Natural killer cell (primary cell): ENCODE data around the gene P2RX1. TPM values are rescaled to one million over a fixed set of nuclear protein-coding genes. Genes with fewer than 3 reads are reported as not detected.

ENCODE experiments used
- ATAC-seq, 3 donors: fragments of 150-1000 bp in 2 of 3; fragments of 200-7000 bp in 1 of 3; cut with Tn5 transposase; 1 replicate in 1 of 3; 2 replicates in 2 of 3; pipeline ENCODE4 v1.10.0; 2021; ENCODE audit warnings: mild to moderate bottlenecking in 2 of 3, moderate library complexity in 2 of 3
- DNase-seq, 2 donors: peaks; one replicate each; pipeline versions ENCODE4 v3.0.0 to v3.0.0-alpha.2; 2013 to 2021; ENCODE audit warnings: mixed read lengths in 1 of 2
- H3K27ac ChIP-seq: one replicate; pipeline ENCODE4 v1.5.1; 2013; ENCODE audit warnings: mild to moderate bottlenecking, low read length
- H3K27me3 ChIP-seq: one replicate; pipeline ENCODE4 v1.6.1; 2013; ENCODE audit warnings: low read length; ENCODE audit not compliant: control insufficient read depth, insufficient read depth
- H3K36me3 ChIP-seq: one replicate; pipeline ENCODE4 v1.6.1; 2013; ENCODE audit warnings: low read length; ENCODE audit not compliant: control insufficient read depth, insufficient read depth
- H3K4me1 ChIP-seq: one replicate; pipeline ENCODE4 v1.6.1; 2013; ENCODE audit warnings: low read length; ENCODE audit not compliant: control insufficient read depth, insufficient read depth
- H3K4me3 ChIP-seq: one replicate; pipeline ENCODE4 v1.5.1; 2013; ENCODE audit warnings: low read length
- H3K9me3 ChIP-seq: one replicate; pipeline ENCODE4 v1.6.1; 2013; ENCODE audit warnings: low read length; ENCODE audit not compliant: control insufficient read depth, insufficient read depth
- H3K27ac Mint-ChIP-seq, 2 donors: one replicate each; pipeline ENCODE4 v1.8.0; 2022; ENCODE audit warnings: mild to moderate bottlenecking in 2 of 2, mixed read lengths in 2 of 2, moderate library complexity in 1 of 2
- H3K27me3 Mint-ChIP-seq, 2 donors: one replicate each; pipeline ENCODE4 v1.8.0; 2022; ENCODE audit warnings: low read depth in 2 of 2, mixed read lengths in 2 of 2
- H3K36me3 Mint-ChIP-seq: one replicate; pipeline ENCODE4 v1.8.0; 2022; ENCODE audit warnings: mixed read lengths
- H3K4me1 Mint-ChIP-seq, 2 donors: one replicate each; pipeline ENCODE4 v1.8.0; 2022; ENCODE audit warnings: mixed read lengths in 2 of 2
- H3K4me3 Mint-ChIP-seq: one replicate; pipeline ENCODE4 v1.8.0; 2022; ENCODE audit warnings: mild to moderate bottlenecking, moderate library complexity, mixed read lengths
- H3K9me3 Mint-ChIP-seq, 2 donors: one replicate each; pipeline ENCODE4 v1.8.0; 2022; ENCODE audit warnings: mixed read lengths in 2 of 2
- CTCF ChIP-seq: fragments of 200-600 bp; IDR thresholded peaks from one replicate; pipeline ENCODE4 v1.8.0; 2022; ENCODE audit warnings: antibody characterized with exemption
- WGBS: methylation state at CpG from one replicate; pipeline ENCODE4 v1.1.7; 2013; ENCODE audit warnings: missing lambda C conversion rate; ENCODE audit not compliant: insufficient coverage; 5-methylcytosine and 5-hydroxymethylcytosine counted together
- intact Hi-C: fragments of 100-400 bp; cut with micrococcal nuclease; formaldehyde crosslinking; loops from one replicate; pipeline ENCODE4 v1.14.2; 2022
- total RNA-seq, 4 donors: library from RNA; stranded (reverse); fragments of 120-200 nt in 1 of 4; gene quantifications; one replicate each; pipeline versions ENCODE4 v1.2.3 to v1.2.4, GENCODE V29; 2013 to 2022

P2RX1 gene
- total RNA-seq: 10 to 100 TPM in 2 of 3 donors, 1 to 10 TPM in 1; 2.3 to 15.3 (median 13.4) TPM
- 15.2 TPM for total RNA-seq (2013)

DNA sequence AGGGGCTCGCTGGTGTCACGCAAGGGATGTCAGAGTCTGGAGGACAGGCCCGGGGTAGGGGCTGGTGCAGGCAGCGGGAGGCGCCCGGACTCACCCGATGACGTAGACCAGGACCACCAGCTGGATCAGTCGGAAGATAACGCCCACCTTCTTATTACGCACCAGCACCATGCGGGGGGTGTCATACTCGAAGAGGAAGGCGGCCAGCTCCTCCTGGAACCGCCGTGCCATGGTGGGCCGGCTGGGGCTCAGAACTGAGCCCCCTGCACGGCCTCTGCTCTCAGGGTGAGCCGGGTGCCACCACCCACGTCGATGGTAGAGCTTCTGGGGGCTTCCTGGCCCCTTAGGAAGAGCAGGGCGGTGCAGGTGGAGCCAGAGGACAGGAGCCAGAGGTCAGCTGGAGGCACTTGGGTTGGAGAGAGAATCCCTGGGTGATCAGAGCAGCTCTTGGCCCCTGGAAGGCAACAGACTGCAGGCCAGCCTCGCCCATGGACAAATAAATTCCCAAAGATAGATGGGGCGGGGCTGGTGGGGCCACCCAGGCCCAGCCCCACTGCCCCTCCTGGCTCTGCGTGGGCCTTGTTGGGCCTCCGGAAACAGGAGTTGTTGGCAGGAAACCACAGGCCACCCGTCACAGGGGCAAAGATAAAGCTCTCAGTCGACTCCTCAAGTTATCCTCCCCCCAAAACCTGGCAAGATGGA lies at the start of gene P2RX1:
Gene P2RX1 (minus strand): TSS at position 471 of the 702 bp plus-strand sequence. CDS start 240 bp downstream, at position 231.
- peak; percentile 33 to 62 for DNase-seq
- Mint-ChIP-seq H3K4me1 (peaks cover 30 to 42% of the 10 kb centered on the region in 2 donors), H3K27ac (peak within 1 kb of the TSS; percentile 85 to 91), H3K4me3 (peak within 1 kb of the TSS; percentile 88), H3K9me3 (no peaks in the 10 kb centered on the region), H3K36me3 (no peaks in the 10 kb centered on the region), H3K27me3 (peaks cover 0 to 12% of the 10 kb centered on the region in 2 donors)
- peak within 1 kb of the TSS; percentile 92 for H3K27ac ChIP-seq
- H3K9me3 ChIP-seq: no peaks in the 10 kb centered on the region
- intact Hi-C loops: no loop called here
- TF ChIP-seq CTCF: no peak
- WGBS: 19% methylated on average over 28 of the region's 28 CpGs
- ATAC-seq: peak; percentile 21 to 58 (median 41)
- no peaks in the 10 kb centered on the region for H3K27me3 ChIP-seq
- peaks cover 55% of the 10 kb centered on the region for H3K4me1 ChIP-seq
- H3K4me3 ChIP-seq: peak within 1 kb of the TSS; percentile 39
- no peaks in the 10 kb centered on the region for H3K36me3 ChIP-seq

DNA sequence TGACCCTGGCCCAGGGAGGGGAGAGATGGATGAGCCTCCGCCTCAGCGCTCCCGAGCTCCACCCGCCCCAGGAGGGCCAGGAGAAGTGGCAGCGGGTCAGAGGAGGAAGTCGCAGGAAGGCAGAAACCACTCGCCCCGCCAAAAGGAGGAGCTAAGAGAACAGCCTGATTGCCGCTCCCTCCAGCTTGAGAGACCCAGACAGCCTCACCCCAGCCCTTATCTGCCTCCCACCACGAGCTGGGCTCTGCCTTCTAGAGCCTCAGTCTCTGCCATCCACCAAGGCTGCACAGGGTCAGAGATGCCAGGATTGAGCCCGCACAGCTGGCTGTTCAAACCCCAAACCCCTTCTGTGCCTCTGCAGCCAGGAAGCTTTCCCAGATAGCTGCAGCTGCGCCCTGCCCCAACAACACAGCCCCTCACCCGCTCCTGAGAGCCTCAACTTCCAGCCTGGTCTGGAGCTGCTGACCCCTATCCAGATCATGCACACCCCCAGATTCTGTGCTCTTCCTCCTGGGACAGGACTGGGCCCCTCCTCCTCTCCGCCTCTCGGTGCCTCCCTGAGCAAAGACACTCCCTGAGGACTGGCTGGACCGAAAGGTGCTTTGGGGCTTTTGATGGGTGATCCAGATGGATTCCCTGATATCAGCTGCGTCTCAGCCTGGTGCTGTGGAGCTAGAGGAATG lies 49.0 kb upstream of the P2RX1 start:
- DNase-seq (peak; percentile 52 to 80), ATAC-seq (peak; percentile 48 to 65 (median 49))
- H3K9me3 ChIP-seq: no peaks in the 10 kb centered on the region
- WGBS: 11% methylated on average over 17 of the region's 17 CpGs
- peak overlapping the region; percentile 91 for H3K4me3 Mint-ChIP-seq
- H3K27me3 ChIP-seq: no peaks in the 10 kb centered on the region
- H3K4me1 Mint-ChIP-seq: peaks cover 29 to 44% of the 10 kb centered on the region in 2 donors
- peak overlapping the region; percentile 82 to 90 for H3K27ac Mint-ChIP-seq
- peaks cover 61% of the 10 kb centered on the region for H3K4me1 ChIP-seq
- H3K9me3 Mint-ChIP-seq: no peaks in the 10 kb centered on the region
- no peak for TF ChIP-seq CTCF
- H3K36me3 ChIP-seq: peaks cover 5% of the 10 kb centered on the region
- no peaks in the 10 kb centered on the region for H3K27me3 Mint-ChIP-seq
- peak overlapping the region; percentile 63 for H3K4me3 ChIP-seq
- intact Hi-C loops: no loop called here
- no peaks in the 10 kb centered on the region for H3K36me3 Mint-ChIP-seq
- peak overlapping the region; percentile 77 for H3K27ac ChIP-seq

- Mint-ChIP-seq H3K9me3 (no peaks in the 10 kb centered on the region), H3K27me3 (no peaks in the 10 kb centered on the region), H3K4me1 (peaks cover 37 to 52% of the 10 kb centered on the region in 2 donors), H3K4me3 (peak within 1 kb of the TSS; percentile 91), H3K36me3 (no peaks in the 10 kb centered on the region), H3K27ac (peak within 1 kb of the TSS; percentile 84 to 90)
- Histone ChIP-seq H3K9me3 (no peaks in the 10 kb centered on the region), H3K4me3 (peak within 1 kb of the TSS; percentile 94), H3K4me1 (peaks cover 69% of the 10 kb centered on the region), H3K27me3 (no peaks in the 10 kb centered on the region), H3K36me3 (peaks cover 5% of the 10 kb centered on the region), H3K27ac (peak within 1 kb of the TSS; percentile 77)
- intact Hi-C loops: loop anchor here (5.0 kb wide), 1 partner anchor 72 kb away; the partner anchor contains the start of gene CAMKK1
- ATAC-seq (peak; percentile 82 to 84 (median 84)), DNase-seq (peak; percentile 63 to 83)
- WGBS: under 1% methylated on average over 90 of the region's 92 CpGs
- no peak for TF ChIP-seq CTCF
Observed at GRCh38 chr17:3964203-3965117, 48.2 kb upstream of the P2RX1 start, which contains the start of gene ATP2A3. Gene ATP2A3, minus strand, starts transcription at chr17:3964437. Its CDS starts 146 bp downstream, at chr17:3964291.
